COLO668 (cell line): ENCODE measurements around the gene CGAS.
"Not testable (repeated sequence)": the region's sequence is repeated elsewhere in the genome, so short reads cannot be mapped to it uniquely, and the experiment has no call there.

Experiments
- DNase-seq: peaks from one replicate; lab custom pipeline; 2025; ENCODE audit not compliant: unreplicated experiment; lab: John Stamatoyannopoulos, UW

Gene CGAS

GRCh38 chr6:73452107-73452461 is at the start of gene CGAS:
Gene CGAS (minus strand): TSS chr6:73452297. CDS start chr6:73452181, 116 bp downstream.
- peak; percentile 56 for DNase-seq

GRCh38 chr6:73497915-73498314 is 45.8 kb upstream of the CGAS start:
- DNase-seq = no peak

- DNase-seq = no peak
Measured at GRCh38 chr6:73491377-73491776, 39.3 kb upstream of the CGAS start.

GRCh38 chr6:73487473-73487872 is 35.4 kb upstream of the CGAS start:
- DNase-seq = no peak

GRCh38 chr6:73484438-73484837 is 32.3 kb upstream of the CGAS start:
- no peak for DNase-seq

GRCh38 chr6:73481969-73482368 is 29.9 kb upstream of the CGAS start:
- no peak for DNase-seq

- DNase-seq = no peak
Measured at GRCh38 chr6:73477407-73477806, 25.3 kb upstream of the CGAS start.

- DNase-seq = no peak
Measured at GRCh38 chr6:73476723-73477122, 24.6 kb upstream of the CGAS start.

- no peak for DNase-seq
Measured at GRCh38 chr6:73471686-73472290, 19.7 kb upstream of the CGAS start.

GRCh38 chr6:73461537-73462350 is 9.6 kb upstream of the CGAS start, which contains the start of gene MTO1:
Gene MTO1 (plus strand): TSS chr6:73461737. CDS start chr6:73461855, 118 bp downstream.
- peak; percentile 86 for DNase-seq

GRCh38 chr6:73460056-73460455 is 8.0 kb upstream of the CGAS start:
- DNase-seq = no peak

- DNase-seq = not testable (repeated sequence)
Measured at GRCh38 chr6:73459474-73459873, 7.4 kb upstream of the CGAS start.

GRCh38 chr6:73455865-73456629 is 4.0 kb upstream of the CGAS start:
- DNase-seq = no peak

GRCh38 chr6:73451223-73452106 is 632 bp downstream of the CGAS start:
- DNase-seq = peak; percentile 59

GRCh38 chr6:73443555-73443954 is 8.5 kb downstream of the CGAS start:
- DNase-seq = no peak

GRCh38 chr6:73435236-73435635 is 16.9 kb downstream of the CGAS start:
- DNase-seq = no peak

GRCh38 chr6:73421534-73421933 is 30.6 kb downstream of the CGAS start:
- no peak for DNase-seq

- DNase-seq = no peak
Measured at GRCh38 chr6:73418081-73418741, 33.9 kb downstream of the CGAS start.

GRCh38 chr6:73413102-73413501 is 39.0 kb downstream of the CGAS start:
- DNase-seq = no peak

GRCh38 chr6:73409395-73409794 is 42.7 kb downstream of the CGAS start:
- DNase-seq = no peak
